Stomach (tissue), 4 donors: ENCODE measurements around the gene TBC1D1.

ENCODE experiments used
- CTCF ChIP-seq, 7 experiments: fragments of 450-650 bp in 4 of 7; fragments of 200-600 bp in 3 of 7; sonication (generic) in 3 of 7; IDR thresholded peaks; one replicate each; pipeline ENCODE4 v1.5.1; 2016 to 2019; ENCODE audit warnings: antibody characterized with exemption in 7 of 7, control low read depth in 2 of 7, mild to moderate bottlenecking in 1 of 7
- POLR2AphosphoS5 ChIP-seq, 3 donors: sonication (generic); formaldehyde crosslinking; IDR thresholded peaks; one replicate each; pipeline ENCODE4 v1.6.1; 2016; ENCODE audit warnings: antibody characterized with exemption in 3 of 3

DNA sequence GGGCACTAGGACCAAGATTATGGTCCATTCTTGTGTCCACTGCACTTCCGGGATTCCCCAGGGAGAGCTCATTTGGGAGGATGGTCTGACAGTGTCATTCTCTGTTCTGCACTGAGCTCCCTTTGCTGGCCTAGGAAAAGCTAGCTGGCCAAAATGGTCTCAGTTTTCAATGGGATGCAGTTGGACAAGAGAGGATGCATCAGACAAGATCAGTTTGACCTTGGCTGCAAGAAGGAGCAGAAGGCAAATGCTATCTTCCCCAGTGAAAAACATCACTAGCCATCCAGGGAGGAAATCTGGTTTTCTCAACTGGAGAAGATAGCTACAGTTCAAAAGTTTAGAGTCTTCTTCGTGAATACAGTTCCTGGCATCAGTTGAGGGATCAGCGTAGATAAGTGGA is 290.4 kb downstream of the TBC1D1 start:
- TF ChIP-seq CTCF (IDR thresholded peaks at IDR 0.05), result no peak
- no peak for TF ChIP-seq POLR2AphosphoS5 (IDR thresholded peaks at IDR 0.05)
